Measurements from ENCODE around the gene SAMMSON.

DNA sequence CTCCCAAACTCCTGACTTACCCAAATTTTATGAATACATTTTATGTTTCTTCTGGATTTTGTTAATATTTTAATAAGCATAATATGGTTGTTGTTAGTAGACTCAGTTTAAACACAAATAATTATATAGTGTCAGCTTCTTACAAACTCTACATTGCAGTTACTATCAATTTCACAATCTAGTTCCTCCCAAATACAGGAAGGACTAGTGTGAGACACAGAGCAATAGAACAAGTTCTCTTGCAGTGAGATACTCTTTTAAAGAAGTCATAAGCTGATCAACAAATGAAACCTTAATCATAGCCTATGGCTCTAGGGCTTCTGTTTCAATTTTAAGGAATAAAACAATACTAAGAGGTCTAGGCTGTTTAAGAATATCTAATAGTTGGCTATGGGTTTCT, 86.1 kb downstream of the SAMMSON start:
- TF ChIP-seq TAF1 (IDR thresholded peaks at IDR 0.05; ENCODE audit: borderline replicate concordance, insufficient read depth, low read length): no peak
- TF ChIP-seq POLR2AphosphoS5 (IDR thresholded peaks at IDR 0.05; ENCODE audit: low read depth, low read length): no peak
- no peak for TF ChIP-seq REST (IDR thresholded peaks at IDR 0.05; ENCODE audit: insufficient read depth in 1 of 2, low read depth in 2 of 2, low read length in 2 of 2)
